ENCODE data around the gene TPST1.
A peak's percentile ranks its signal among the peaks of the same experiment; 100 is the strongest.
"Not testable (repeated sequence)": the region's sequence is repeated elsewhere in the genome, so short reads cannot be mapped to it uniquely, and the experiment has no call there.

The TPST1 gene

DNA sequence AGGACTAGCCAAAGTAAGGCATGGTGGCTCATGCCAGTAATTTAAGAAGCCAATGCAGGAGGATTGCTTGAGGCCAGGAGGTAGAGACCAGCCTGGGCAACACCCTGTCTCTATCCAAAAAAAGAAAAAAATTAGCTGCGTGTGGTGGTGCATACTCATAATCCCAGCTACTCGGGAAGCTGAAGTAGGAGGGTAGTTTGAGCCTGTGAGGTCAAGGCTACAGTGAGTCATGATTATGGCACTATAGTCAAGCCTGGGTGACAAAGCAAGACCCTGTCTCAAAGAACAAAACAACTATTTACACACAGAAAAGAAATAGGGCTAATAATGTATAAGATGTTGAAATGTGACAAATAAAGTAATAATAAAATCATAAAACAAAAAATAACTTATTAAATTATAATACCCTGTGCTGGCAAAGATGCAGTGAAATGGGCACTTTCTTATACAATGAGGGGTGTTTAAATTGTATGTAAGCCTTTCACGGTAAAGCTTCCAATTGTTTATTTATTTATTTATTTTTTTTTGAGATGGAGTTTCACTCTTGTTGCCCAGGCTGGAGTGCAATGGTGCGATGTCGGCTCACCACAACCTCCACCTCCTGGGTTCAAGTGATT is 175.2 kb downstream of the TPST1 start:
- DNase-seq (ENCODE audit: low spot score) = peak; percentile 66

DNA sequence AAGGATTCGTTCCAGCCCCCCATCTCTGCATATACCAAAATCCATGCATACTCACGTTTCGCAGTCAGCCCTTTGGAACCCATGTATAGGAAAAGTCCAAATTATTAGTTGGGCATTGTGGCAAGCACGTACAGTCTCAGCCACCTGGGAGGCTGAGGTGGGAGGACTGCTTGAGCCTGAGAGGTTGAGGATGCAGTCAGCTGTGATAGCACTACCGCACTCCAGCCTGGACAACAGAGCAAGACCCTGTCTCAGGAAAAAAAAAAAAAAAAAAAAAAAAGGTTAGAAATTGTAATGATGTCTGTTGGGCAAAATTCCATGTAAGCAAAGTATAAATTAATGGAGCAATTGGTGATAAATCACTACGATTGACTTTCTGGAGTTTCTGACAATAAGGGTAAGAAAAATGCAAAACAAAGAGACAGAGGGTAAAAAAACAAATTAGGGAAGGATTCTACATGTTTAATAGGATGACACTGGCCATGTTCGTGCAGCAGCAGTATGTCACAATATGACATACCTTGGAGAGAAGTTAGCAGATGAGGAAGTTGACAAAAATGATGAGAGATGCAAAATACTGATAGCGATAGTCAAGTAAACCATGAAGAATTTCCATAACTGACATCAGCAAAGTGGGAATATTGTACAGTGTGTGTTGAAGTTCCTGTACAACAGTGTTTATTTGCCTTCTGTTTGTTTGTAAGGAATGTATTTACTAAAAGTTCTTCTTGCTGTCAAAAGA is 177.2 kb downstream of the TPST1 start:
- not testable (repeated sequence) for DNase-seq (ENCODE audit: low spot score)

DNA sequence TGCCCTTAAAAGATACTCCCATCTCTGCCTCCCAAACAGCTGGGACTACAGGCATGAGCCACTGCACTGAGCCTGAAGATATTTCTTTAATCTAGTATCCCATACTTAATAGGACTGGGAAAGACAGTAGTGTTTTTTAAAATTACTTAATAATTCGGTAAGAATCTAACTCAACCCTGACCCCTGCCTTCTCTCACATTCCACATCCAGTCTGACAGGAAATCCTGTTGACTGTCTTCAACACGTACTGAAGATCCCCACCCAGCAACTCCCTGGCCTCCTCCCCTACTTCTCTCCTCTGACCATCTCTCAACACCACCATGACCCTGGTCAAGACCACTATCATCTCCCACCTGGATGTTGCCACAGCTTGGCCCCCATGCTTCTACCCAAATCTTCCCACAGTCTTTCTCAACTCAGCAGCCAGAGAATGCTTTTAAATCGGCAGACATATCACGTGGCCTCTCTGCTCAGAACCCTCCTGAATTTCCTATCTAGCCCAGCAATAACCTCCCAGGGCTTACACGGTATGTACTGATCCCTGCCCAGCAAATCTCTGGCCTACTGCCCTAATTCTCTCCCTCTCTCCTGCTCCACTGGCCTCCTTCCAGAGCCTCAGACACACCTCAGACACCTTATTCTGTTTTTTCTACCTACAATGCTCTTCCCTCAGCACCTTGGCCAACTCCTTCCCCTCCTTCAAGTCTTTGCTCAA is 180.2 kb downstream of the TPST1 start:
- DNase-seq (ENCODE audit: low spot score) = not testable (repeated sequence)

DNA sequence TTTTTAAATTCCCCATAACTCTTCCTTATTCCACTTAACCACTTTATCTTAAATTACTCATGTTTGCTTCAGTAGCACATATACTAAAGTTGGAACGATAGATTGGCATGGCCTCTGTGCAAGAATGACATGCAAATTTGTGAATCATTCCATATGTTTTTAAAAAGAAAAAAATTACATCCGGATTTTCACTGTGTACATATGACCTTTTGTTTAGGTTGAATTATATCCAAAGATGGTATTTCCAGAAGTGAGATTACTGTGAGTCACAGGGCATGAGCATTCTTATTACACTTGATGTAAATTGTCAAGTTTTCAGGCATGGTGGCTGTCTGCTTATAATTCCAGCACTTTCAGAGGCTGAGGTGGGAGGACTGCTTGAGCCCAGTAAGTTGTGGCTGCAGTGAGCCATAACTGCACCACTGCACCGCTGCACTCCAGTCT is 190.0 kb downstream of the TPST1 start:
- DNase-seq (ENCODE audit: low spot score) = peak; percentile 47

DNA sequence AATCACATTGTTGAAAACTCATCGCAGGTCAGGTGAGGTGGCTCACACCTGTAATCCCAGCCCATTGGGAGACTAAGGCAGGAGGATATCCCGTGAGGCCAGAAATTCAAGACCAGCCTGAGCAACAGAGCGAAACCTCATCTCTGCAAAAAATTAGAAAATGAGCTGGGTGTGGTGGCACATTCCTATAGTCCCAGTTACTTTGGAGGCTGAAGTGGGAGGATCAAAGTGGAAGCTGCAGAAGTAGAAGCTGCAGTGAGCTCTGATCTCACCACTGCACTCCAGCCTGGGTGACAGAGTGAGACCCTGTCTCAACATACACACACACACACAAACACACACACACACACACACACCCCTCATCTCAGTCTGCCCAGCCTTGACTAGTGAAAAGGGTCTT is 190.9 kb downstream of the TPST1 start:
- DNase-seq (ENCODE audit: low spot score) = not testable (repeated sequence)

DNA sequence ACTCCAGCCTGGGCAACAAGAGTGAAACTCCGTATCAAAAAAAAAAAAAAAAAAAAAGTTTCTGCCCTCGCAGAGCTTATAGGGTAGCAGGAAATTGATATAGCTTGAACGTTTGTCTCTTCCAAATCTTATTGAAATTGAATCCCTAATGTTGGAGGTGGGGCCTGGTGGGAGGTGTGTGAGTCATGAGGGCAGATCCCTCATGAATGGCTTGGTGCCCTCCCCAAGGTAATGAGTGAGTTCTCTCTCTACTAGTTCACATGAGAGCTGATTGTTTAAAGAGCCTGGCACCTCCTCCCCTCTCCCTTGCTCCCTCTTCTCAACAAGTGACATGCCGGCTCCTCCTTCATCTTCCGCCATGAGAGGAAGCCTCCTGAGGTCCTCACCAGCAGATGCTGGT is 193.7 kb downstream of the TPST1 start:
- DNase-seq (ENCODE audit: low spot score) = not testable (repeated sequence)

DNA sequence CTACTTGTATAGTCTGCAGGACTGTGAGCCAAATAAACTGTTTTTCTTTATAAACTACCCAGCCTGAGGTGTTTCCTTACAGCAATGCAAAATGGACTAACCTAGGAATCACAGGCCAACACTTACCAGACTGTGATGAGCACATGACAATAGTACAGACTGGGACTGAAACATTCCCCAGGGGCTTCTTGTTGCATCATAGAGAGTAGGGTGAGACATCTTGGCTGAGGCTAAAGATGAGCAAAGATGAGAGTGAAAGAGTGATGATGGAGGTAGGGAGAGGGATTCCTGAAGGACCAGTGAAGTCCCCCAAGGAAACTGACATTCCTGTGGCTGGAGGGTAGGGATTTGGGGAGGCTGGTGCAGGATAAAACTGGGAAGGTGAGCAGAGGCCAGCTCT is 194.4 kb downstream of the TPST1 start:
- DNase-seq (ENCODE audit: low spot score) = no peak

DNA sequence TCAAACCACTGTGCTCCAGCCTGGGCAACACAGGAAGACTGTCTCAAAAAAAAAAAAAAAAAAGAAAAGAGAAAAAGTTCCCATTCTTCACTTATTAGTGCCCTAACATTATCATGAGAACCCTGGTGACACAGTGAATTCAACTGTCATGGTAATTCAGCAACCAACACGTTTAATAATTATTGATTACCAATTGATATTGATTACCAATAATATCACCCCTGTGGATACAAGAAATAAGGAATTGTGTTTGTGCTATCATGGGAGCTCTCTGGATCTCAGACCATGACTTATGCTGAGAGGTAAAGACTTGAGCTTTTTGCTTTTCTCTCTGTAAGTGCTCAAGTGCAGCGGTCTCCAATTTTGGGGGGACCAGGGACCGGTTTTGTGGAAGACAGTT is 195.3 kb downstream of the TPST1 start:
- DNase-seq (ENCODE audit: low spot score) = no peak

DNA sequence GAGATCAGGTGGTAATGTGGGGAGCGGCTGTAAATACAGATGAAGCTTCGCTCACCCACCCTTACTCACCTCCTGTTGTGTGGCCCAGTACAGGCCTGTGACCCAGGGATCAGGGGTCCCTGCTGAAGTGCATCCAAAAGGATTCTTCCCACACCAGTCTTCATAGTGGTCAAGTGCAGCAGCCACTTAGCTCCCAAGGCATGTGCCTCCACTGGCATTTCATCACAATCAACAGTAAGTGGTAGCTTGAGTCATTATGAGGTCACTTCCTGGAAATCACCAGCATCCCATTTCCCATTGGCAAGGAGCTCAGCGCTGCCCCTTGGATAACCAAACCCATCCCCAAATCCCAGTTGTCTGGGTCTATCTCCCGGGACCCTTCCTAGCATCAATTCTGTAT is 196.0 kb downstream of the TPST1 start:
- peak; percentile 55 for DNase-seq (ENCODE audit: low spot score)

DNA sequence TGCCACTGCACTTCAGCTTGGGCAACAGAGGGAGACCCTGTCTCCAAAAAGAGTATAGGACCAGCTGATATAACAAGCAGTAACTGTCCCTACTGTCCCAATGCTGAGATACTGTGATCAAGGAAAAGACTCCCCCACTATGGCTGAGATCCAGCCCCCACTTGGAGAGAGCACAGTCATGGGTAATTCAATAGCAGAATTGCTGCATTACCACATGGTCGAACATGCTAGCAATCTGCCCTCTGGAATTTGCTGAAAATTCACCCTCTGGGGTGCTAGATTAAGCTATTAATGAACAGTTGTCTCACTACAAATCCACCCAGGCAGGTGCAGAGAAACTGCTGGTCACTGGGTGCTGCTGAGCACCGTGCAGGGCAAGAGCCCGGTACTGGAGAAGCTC is 196.8 kb downstream of the TPST1 start:
- not testable (repeated sequence) for DNase-seq (ENCODE audit: low spot score)

DNA sequence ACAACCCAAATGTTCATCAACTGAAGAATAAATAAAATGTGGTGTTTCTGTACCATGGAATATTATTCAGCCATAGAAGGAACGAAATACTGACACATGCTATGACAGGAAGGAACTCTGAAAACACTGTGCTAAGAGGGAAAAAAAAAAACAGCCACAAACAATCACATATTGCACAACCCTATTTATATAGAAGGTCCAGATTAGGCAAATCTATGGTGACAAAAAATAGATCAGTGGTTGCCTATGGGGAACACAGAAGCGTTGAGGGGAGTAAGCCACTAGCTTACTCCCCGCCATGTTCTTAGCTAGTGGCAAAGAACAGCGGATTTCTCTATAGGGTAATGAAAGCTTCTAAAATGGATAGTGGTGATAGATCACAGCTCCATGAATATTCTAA is 198.4 kb downstream of the TPST1 start:
- no peak for DNase-seq (ENCODE audit: low spot score)

DNA sequence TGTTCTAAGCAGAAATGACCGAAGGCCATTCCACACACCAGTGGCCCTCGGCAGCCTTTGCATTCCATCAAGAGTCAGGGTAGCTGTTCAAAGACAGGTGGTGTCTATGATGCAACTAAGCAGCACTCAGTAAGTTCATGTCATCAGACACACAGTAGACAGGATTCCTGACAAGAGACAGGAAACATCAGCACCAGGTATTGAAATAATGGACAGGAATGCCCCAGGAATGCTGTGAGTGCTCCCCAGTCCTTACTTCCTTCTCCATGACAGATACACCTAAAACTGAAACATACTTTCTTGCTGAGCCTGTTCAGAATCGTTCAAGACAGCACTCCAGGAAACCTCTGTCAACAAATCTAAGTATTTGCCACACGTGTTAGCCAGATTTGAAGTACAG is 204.4 kb downstream of the TPST1 start:
- no peak for DNase-seq (ENCODE audit: low spot score)
